Retinal pigment epithelial cell (primary cell): ENCODE measurements around the gene GDF11.

Source experiments
- DNase-seq: peaks from one replicate; pipeline ENCODE4 v3.0.0-alpha.2; 2010; ENCODE audit warnings: low read depth
- H3K4me3 ChIP-seq: 2 replicates; pipeline ENCODE4 v1.5.1; 2011; ENCODE audit warnings: mild to moderate bottlenecking, low read length, control low read depth, moderate library complexity
- TF ChIP-seq, protein P1 (sequence below): conservative IDR thresholded peaks from 2 replicates; pipeline ENCODE4 v1.5.1; 2011; ENCODE audit warnings: low read depth, low read length, control low read depth, inconsistent platforms

GDF11 gene

DNA sequence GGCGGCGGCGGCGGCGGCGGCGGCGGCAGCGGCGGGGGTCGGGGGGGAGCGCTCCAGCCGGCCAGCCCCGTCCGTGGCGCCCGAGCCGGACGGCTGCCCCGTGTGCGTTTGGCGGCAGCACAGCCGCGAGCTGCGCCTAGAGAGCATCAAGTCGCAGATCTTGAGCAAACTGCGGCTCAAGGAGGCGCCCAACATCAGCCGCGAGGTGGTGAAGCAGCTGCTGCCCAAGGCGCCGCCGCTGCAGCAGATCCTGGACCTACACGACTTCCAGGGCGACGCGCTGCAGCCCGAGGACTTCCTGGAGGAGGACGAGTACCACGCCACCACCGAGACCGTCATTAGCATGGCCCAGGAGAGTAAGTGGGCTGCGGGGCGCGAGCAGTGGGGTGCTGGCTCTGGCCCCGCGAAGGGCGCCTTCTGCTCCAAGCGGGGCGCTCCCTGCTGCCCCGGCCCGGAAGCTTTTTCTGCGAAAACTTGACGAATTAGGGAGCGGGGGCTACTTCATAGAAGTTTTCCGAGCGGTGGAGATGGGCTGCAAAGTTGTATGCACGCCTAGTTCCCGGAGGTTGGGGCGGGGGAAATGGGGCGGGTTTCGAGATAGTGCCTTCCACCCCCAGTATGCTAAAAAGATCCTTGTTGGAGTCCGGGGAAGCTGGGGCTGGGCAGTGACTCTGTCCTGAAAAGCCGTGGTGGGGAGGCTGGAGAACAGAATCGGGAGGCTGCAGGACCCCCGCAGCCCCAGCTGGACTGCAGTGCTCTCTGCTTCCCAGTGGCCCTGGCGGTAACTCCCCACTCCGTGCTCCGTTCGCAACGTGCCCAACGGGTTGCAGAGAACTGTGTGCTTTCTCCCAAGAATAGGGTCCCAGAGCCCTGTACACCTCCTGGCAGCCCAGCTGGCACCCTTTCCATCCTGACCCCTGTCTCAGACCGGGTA lies 751 bp downstream of the GDF11 start:
- H3K4me3 ChIP-seq: peak overlapping the region; percentile 69
- no peak for DNase-seq
- TF ChIP-seq, protein P1, sequence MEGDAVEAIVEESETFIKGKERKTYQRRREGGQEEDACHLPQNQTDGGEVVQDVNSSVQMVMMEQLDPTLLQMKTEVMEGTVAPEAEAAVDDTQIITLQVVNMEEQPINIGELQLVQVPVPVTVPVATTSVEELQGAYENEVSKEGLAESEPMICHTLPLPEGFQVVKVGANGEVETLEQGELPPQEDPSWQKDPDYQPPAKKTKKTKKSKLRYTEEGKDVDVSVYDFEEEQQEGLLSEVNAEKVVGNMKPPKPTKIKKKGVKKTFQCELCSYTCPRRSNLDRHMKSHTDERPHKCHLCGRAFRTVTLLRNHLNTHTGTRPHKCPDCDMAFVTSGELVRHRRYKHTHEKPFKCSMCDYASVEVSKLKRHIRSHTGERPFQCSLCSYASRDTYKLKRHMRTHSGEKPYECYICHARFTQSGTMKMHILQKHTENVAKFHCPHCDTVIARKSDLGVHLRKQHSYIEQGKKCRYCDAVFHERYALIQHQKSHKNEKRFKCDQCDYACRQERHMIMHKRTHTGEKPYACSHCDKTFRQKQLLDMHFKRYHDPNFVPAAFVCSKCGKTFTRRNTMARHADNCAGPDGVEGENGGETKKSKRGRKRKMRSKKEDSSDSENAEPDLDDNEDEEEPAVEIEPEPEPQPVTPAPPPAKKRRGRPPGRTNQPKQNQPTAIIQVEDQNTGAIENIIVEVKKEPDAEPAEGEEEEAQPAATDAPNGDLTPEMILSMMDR: peak; percentile 12

DNA sequence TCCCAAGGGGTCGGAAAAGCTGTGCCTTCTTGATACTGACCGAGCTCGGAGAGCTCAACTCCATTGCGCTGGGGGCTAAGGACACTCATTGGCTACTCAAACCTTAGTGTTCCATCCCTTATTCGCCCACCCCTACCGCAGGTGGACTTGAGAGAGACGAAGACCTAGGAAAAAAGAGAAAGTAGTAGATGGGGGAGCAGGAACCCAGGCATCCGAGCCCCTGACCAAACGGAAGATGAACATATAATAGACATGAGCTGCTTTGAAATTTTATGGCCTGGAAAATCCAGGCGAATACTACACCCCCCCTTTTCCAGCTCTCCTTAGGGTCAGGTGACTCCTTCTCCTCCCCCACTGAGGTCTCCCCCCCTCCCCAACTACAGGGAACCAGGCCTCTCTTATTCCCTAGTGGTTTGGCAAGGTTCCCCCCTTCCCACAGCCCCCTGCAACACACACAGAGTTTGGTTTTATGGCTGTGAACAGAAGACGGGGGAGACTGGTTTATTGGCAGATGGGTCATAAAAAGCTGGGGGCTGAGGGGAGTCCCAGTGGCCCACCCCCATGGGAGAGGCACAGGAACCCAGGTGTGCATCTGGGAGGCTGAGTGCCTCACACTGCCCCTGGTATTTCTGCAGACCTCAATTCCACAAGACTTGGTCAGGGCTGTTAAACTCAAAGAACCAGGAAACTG lies 1.6 kb downstream of the GDF11 start:
- TF ChIP-seq, protein P1: no peak
- DNase-seq: no peak
- H3K4me3 ChIP-seq: peak overlapping the region; percentile 69

DNA sequence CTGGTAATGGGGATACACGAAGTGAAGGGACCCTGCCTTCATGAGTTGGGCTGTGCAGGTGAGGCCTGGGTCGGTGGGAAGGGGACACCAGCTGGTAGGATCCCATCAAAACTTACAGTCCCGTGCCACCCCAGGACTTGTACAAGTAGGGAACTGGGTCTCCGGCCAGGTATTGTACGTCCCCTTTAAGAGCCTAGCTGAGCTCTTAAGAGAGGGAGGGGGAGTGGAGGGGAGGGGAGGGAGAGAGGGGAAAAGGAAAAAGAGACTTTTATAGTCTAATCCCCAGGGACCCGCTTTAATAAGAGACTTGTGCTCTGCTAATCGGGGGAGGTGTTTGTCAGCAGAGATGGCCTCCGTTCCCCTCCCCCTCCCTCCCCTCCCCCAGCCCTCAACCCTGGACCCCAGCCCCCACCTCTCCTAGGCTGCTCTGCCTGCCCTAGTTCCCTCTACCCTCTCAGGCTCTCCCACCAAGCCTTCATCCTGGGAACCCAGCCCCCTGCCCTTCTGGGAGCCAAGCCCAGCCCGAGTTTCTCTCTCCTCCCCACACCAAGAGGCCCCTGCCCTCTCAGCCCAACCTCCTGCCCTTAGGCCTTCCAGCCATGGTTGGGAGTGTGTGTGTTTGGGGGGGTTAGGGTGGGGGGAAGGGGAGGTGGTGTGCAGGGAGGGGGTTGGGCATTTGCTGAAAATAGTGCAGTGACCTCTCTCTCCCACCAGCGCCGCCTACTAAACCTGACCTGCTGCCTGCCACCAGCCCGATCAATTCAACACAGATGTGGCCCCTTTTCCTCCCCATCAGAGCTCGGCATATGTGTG lies 2.6 kb downstream of the GDF11 start:
- TF ChIP-seq, protein P1: no peak
- peak overlapping the region; percentile 69 for H3K4me3 ChIP-seq
- no peak for DNase-seq

DNA sequence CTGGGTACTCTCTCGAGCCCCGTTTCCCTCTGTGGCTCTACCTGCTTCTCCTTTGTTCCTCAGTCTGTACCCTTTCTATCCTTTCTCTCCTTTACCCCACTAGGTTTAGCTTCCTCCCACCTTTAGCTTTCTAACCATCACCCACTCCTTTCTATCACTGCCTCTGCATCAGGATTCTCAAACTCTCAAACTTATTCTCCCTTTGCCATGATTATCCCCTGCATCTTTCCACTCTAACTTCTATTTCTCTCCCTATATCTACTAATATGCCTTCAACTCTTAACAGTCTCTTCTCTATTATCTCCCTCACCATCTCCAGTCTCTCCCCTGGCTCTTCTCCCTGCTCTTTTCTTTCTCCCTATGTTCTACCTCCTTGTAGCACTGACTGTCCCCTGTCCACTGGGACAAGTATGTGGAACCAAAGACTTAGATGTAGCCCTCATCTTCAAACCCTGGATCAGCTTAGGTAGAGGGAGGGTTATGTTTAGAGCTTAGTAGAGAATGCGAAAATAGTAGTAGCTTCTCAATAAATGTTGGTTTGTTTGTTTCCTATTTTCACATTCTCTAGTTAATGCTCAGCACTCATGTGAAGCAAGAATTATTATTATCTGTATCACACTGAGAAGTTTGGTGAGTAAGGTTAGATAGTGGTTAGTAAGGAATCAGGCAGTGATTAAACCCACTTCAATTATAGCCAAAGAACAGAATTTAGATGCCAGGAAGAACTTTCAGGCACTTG lies 3.4 kb downstream of the GDF11 start:
- H3K4me3 ChIP-seq: peak overlapping the region; percentile 2
- TF ChIP-seq, protein P1: no peak
- no peak for DNase-seq

DNA sequence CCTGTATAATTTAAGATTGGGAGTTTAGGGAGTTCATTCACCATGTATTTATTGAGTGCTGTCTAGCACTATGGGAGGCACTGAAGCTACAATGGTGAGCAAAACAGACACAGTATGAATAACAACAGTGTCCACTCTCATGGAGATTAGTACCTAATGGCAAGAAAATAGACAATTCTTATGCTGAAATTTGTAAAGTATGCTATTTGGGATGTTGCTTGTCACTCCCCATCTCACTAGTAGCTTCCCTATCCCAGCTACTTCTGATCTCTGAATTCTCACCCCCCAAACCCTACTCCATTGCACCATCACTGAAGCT lies 4.0 kb downstream of the GDF11 start:
- no peak overlapping the region for H3K4me3 ChIP-seq
- TF ChIP-seq, protein P1: no peak
- DNase-seq: no peak

DNA sequence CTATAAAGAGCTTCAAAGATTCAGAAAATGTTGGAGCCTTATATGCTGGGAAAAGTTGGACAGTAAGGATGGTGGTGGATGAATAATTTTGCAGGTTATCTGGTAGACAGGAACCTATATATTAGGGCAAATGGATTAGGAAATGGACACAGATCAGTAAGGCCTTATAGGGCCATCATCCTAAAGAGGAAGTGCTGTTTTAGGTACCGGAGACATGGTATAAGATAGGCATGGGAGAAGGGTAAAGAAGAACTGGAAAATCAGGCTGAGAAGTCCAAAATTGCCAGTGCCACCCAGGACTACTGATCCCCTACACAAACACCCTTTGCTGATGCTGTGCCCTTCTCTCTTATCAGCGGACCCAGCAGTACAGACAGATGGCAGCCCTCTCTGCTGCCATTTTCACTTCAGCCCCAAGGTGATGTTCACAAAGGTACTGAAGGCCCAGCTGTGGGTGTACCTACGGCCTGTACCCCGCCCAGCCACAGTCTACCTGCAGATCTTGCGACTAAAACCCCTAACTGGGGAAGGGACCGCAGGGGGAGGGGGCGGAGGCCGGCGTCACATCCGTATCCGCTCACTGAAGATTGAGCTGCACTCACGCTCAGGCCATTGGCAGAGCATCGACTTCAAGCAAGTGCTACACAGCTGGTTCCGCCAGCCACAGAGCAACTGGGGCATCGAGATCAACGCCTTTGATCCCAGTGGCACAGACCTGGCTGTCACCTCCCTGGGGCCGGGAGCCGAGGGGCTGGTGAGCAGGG lies 5.5 kb downstream of the GDF11 start:
- no peak for DNase-seq
- TF ChIP-seq, protein P1: no peak
- no peak overlapping the region for H3K4me3 ChIP-seq
